HS-27A (cell line): ENCODE results near the gene SELPLG.
"Not testable (repeated sequence)": the region's sequence is repeated elsewhere in the genome, so short reads cannot be mapped to it uniquely, and the experiment has no call there.

Experiments used
- DNase-seq: peaks from one replicate; pipeline ENCODE4 v3.0.0-alpha.2; 2012; ENCODE audit warnings: low read depth, missing footprints

Gene SELPLG

DNA sequence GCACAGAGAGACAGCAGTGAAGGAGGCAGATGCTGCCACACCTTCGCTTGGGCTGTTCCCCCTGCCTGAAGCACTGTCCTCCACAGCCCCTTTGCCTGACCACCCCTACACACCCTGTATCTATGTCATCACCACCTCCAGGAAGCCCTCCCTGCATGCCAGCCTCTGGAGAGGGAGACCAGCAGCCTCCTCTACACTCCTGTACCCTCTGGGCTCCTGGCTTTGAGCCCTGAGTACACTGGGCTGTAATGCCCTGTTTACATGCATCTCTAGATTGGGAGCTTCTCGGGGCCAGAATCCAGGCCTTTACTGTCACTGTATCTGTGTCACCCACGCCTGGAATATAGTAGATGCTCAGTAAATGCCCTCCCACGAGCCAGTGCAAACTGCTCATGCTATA is 30.0 kb downstream of the SELPLG start:
- DNase-seq, result no peak

DNA sequence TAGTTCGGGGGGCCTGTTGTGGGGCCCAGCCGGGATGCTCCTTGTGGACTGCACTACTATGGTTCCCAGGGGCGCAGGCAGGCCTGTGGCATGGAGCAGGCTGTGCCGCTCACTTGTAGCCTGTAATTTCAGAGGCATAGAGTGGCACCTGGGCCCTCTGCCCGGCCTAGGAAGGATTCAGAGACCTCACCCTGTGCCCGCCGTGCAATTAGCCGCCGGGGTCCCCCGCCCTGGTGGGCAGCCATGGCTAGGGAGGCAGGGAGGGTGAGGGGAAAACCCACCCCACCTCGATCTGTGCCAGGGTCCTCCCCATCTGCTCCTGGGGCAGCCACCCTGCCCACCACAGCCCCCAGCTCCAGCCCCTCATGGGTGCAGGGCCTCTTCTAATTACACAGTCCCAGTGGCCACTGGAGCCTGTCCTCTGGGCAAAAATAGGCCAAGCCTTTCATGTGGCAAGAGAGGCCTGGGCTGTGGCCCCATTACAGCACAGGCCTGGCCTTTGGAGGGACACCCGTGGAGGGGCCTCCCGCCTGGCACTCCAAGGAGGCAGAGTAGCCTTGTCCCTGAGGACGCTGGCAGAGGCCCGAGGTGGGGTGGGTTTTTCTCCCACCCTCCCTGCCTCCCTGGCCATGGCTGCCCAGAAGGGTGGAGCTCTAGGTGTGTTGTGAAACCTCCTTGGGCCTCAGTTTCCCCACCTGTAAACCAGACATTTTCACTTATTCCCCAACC is 30.6 kb downstream of the SELPLG start:
- no peak for DNase-seq

DNA sequence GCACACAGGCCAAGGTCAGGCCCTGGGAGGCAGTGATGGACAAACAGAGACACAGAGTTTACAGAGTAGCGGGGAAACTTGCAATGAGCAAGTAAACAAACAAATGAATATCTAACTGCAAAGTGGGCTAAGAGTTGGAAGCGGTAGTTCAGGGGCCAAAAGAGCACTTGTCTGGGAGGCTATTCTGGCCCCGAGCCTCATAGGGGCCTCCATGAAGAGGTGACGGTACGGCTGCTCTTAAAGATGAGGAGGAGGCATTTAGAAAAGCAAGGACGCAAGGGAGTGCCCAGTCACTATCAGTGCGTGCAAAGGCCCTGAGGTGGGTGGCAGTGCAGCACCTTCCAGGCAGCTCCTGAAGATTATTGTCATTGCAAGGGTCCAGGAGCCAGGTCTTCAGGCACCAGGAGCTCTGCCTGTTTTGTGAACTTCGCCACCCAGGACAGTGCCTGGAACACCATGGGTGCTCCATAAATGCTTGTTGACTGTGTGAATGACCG is 31.4 kb downstream of the SELPLG start:
- DNase-seq, result no peak

DNA sequence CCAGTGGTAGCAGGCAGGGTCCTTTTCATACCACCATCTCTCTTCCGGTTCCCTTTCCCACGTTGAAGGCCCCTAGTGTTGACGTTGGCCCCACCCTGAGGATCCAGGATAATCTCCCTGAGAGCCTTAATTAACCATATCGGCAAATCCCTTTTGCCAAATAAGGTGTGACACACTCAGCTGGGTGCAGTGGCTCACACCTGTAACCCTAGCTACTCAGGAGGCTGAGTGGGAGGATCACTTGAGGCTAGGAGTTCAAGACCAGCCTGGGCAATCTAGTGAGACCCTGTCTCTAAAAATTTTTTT is 33.0 kb downstream of the SELPLG start:
- no peak for DNase-seq

DNA sequence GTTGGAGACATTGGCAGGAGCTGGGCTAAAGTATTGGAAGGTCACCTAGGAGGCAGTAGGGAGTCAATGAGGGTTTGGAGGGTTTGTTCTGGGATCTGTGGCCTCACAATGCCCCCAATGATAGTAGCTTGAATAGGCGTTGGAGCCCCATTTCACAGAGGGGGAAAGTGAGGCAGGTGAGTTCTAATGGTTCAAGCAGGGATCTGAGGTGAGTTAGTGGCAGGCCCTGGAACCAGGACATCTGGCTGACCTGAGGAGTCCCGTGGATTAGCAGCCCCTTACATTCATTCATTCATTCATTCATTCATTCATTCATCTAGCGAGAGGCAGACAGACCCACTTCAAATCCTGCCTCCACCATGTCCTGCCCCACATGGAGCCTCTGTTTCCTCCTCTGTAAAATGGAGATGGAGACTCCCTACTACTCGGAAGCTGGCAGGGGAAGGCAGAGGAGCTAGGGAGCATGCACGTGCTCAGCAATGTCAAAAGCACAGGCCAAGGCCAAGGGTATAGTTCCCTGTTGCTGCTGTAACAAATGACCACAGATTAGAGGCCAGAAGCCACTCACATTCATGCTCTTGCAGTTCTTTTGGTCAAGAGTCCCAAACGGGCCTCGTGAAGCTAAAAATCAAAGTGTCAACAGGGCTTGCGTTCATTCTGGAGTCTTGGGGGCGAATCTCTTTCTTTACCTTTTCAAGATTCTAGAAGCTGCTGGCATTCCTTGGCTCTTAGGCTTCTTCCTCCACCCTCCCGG is 33.6 kb downstream of the SELPLG start:
- DNase-seq, result no peak

DNA sequence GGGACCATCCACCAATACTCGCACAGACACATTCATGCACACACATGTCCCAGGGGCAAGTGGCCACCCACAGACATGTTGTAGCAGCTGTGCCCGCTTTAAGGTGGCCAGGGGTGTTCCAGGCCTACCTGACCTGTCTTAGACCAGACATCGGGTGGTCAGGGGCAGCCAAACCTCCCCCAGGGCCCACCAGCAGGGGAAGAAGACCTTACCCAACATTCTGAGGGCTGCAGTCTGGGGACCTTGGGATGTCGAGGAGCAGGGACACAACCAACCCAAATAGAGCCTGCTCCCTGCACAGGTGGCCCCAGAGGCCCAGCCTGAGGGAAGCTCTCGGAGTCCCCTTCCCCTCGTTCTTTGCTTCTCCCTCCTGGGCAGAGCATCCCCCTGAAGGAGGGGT is 34.2 kb downstream of the SELPLG start:
- DNase-seq, result no peak

DNA sequence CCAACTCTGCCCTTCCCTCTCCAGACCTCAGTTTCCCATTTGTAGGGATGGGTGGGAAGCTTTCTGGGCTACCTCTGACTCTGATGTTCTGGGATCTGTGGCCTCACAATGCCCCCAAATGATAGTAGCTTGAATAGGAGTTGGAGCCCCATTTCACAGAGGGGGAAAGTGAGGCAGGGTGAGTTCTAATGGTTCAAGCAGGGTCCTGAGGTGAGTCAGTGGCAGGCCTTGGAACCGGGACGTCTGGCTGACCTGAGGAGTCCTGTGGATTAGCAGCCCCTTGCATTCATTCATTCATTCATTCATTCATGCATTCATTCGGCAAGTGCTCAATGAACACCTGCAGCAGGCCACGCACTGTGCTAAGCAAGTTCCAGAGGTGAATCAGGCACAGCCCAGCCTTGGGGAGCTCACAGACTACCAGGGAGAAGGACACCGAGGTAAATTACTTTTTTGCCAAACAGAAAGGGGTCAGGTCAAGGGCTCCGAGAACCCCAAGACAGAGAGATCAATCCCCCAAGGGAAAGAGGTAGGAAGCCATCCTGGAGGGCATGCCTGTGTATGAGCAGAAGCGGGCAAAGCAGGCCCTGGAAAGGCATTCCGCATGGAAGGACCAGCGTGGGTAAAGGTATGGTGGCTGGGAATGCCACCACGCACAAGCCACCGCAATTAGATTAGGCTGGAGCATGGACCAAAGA is 35.0 kb downstream of the SELPLG start:
- DNase-seq, result no peak

DNA sequence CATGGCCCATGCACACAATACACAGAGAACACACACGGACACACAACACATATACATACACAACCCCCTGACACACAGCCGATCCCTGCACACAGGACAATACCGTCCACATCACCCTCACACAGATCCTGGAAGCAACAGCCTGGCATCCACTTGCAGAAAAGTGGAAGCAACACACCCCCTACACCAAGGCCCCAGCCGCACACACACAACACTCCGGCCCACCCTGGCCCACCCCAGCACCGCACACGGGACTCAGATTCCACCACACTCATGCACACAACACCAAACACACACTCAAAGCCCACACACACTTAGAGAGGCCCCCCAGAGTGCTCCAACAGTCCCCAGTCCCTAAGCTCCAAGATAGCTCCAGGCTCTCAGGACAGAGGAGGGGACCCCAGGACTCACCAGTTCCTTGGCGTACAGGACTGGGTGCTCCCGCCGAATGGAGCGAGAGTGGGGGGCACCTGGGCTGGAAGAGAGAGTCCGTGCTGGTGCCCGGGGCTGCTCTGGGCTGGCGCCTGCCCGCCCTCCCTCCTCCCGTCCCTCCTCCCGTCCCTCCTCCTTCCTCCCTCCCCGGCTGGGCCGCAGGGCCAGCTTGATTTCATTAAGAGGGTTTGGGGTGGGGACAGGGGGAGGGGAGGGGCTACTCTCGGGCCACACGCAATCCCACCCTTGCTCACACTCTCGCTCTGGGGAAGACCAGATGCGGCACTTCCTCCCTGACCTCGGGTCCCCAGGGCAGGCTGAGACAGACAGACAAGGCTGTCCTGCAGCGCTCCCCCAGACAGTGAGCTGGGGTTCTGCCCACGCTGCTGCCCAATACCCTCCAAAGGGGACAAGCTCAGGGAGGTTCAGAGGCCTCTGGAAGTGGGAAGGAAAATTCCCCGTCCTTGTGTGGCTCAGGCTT is 35.9 kb downstream of the SELPLG start, which contains the start of gene TMEM119:
TMEM119 (minus strand) TSS at position 526 of the 913 bp plus-strand sequence. CDS start 5,701 bp downstream, outside the sequence.
- DNase-seq, result no peak

DNA sequence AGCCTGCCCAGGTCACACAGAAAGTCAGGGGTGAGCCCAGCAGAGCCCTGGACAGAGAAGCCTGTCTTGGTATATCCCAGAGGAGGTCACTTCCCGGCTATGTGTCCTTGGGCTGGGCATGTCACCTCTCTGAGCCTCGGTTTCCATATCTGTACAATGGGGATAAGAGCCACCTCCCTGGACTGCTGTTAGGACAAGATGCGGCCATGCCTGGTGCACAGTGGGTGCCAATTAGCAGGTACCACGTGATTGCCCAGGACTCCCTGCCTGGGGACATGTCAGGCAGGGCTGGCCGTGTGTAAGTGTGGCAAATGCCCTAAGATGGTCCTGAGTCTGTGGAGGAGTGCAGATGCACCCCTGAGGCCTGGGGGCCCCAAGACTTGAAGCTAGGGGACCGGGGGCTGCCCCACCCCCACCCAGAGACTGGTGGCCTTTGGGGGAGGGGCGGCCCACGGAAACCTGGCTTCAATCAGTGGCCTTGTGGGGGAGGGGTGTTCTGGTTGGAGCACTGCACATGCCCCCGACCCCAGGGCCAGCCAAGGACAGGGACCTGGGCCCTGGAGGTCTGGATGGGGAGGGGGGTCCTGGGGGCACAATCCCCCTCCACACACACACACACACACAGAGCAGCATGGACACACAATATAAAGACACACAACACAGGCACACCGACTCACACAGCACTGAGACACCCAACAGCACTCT is 36.7 kb downstream of the SELPLG start:
- no peak for DNase-seq

DNA sequence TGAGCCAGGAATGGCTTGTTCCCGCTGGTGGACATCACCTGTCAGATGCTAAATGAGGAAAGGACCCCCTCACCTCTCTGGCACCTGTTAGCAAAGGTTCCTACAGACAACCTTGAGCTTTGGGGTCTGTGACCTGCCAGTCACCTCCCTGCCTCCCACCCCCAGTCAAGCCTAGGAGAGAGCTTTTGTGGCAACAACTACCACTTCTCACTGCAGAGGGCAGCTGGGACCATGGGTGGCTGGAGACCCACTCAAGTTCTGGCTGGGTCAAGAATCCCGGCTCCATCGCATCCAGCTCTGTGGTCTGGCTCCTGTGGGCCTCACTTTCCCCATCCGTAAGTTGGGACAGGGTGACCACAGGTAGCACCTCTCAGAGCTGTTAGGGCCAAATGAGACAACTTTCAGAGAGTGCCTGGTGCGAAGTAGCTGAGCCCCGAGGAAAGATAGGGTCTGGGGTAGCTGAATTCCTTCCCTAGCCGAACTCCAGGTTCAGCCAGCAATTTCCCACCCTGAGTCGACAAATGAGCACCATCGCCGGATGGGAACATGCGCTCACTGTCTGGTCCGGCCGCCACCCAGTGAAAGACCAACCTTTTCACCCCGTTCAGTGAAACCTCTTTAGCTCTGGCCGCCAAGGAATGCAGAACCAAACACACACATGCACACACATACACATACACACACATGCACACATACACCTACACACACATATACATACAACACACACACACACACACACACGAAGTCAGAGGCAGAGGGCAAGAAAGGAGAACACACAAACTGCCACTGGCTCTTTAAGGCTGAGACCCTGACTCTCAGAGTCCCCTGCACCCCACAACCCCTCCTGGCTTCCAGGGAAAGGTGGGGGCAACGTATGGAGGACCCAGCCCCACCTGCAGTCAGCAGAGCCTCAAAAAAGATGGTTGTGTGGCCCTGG is 37.7 kb downstream of the SELPLG start:
- no peak for DNase-seq

DNA sequence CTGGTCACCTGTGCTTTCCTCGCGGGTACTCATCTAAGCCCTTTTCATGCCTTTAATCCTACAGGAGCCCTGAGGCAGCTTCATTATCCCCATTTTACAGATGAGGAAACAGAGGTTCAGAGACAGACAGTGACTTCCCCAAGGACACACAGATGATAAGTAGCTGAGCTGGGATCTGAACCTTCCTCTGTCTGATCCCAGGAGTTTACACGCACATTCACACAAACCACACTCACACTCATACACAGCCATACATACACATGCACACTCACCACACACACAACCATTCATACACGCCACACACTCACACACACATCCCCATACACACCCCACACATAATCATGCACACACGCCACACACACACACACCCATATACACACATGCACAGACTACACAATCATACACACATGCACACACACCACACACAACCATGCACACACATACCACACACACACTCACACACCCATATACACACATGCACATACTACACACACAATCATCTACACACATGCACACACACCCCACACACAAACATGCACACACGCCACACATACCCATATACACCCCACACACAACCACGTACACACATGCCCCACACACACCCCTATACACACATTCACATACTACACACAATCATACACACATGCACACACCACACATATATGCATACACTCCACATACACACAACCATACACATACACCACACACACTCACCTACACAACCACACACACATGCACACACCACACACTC is 38.6 kb downstream of the SELPLG start:
- no peak for DNase-seq

DNA sequence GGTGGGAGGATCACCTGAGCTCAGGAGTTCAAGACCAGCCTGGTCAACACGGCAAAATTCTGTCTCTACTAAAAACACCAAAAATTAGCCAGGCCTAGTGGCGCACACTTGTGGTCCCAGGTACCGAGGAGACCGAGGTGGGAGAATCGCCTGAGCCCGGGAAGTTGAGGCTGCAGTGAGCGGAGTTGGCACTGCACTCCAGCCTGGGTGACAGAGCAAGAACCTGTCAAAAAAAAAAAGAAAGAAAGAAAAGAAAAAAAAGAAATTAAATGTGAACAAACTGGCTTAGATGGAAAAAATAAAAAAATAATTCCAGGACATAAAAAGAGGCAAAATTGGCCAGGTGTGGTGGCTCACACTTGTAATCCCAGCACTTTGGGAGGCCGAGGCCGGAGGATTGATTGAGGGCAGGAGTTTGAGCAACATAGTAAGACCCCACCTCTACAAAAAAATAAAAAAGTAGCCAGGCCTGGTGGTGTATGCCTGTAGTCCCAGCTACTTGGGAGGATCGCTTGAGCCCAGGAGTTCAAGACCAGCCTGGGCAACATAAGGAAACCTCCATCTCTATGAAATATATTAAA is 39.3 kb downstream of the SELPLG start:
- DNase-seq, result no peak

DNA sequence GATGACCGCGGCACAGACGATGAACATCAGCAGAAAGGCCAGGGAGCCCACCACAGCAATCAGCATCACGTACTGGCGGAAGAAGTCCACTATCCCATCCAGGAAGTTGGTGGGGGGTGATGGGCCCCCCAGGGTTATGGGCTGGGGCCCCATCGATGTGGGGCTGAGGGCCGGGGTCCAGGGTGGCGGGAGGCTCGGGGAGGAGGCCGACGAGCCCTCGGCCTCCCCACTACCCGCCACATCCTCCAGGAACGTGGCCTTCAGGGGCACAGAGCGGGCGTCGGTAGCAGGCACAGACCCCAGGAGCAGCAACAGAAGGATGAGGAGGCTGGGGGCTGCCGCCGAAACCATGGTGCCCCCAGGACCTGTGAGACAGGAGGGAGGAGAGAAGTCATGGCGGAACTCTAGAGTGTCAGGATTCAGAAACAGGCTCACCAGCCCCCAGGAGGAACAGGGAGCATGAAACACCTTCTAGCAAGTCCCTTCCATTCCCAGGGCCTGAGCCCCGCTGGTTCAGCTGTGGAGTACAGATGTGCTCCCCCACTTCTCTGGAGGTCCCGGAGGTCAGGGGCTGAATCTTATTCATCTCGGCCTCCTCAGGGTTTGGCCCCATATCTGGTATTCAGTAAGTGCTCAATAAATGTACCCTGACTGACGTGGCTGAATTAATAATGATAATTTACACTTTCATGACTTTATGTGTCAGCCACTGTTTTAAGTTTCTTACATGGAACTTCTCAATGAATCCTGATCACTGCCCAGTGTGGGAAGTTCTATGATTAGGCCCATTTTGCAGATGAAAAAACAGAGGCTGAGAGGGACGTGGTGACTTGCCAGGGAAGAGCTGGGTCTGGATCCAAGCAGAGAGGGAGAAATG is 41.4 kb downstream of the SELPLG start:
- no peak for DNase-seq

DNA sequence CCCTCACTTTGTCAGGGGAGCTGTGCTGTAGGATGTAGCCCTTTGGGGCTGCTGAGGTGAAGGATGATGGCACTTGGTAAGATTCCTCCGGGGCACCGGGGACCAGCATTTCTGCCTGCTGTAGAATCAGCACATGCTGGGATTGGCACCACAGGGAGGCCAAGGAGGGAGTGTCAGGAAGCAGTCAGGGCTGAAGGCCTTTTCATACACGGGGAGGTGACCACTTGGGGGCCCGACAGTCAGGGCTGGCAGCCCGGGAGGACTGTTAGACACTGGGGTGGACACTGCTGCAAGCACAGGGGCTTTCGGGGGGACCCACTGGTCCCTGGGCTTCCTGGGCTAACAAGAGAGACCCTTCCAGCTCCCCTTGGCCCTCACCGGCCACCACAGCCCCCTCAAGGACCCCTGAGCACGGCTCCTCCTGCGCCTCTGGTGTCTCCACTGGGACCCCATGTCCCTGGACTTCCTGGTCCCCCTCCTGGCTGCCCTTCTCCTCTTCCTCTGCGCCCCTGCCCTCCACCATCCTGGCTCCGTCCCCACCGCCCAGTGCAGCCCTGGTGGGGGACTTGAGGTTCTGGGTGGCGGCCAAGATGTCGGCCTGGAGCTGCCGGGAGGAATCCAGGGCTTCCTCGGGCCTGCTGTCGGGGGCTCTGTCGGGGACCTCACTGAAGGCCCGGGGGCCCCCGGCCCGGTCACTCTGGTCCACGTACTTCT is 42.3 kb downstream of the SELPLG start:
- DNase-seq, result no peak

DNA sequence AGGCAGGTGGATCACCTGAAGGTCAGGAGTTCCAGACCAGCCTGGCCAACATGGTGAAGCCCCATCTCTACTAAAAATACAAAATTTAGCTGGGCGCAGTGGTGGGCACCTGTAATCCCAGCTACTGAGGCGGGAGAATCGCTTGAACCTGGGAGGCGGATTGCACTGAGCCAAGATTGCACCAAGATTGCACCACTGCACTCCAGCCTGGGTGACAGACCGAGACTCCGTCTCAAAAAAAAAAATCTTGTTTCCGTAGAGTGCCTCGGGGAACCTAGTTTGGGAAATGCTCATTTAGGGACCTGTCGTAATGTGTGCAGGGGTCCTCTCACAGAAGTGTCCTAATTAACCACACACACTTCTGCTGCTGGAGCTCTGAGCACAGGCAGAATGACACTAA is 43.2 kb downstream of the SELPLG start:
- DNase-seq, result not testable (repeated sequence)

DNA sequence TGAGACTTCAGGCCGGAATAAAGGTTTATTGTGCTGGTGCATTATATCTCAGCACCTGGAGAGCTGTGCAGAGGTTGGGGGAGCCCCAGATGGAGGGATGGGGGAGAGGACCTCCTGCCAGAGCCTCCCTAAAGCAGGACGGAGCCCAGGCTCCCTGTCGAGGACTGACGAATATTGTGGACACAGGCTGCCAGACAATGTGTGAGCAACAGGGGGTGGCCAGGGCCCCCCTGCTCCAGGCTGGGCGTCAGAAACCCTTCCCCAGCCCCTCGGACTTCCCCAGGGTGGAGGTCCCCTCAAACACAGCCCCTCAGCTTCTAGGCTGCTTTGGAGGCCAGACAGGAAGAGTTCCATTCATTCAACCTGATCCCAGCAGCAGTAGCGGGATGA is 43.9 kb downstream of the SELPLG start:
- DNase-seq, result no peak
